HG03135 (cell line): ENCODE measurements around the gene PGBD1.
A peak's percentile ranks its signal among the peaks of the same experiment; 100 is the strongest.

Experiments used
- ATAC-seq: cut with Tn5 transposase; IDR thresholded peaks from one replicate; pipeline ENCODE4 v1.9.1; 2021; ENCODE audit warnings: mild to moderate bottlenecking, moderate library complexity; ENCODE audit not compliant: unreplicated experiment

PGBD1 gene

DNA sequence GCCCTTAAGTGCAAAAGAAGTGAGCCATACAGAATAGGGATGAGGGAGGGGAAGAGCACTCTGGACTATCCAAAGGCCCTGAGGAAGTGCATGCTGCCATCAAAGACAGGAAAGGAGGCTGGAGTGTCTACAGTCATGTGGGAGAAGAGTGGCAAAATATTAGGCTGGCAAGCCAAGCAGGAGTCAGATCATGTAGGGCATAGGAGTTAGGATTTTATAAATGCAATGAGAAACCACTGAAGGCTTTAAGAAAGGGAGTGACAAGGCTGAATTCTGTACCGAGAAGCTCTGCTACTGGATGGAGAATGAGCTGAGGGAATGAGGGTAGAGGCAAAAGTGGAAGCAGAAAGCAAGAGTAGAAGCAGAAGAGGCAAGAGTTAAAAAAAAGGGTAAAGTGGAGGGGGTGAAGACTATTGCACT is 52.2 kb downstream of the PGBD1 start:
- ATAC-seq: no peak

DNA sequence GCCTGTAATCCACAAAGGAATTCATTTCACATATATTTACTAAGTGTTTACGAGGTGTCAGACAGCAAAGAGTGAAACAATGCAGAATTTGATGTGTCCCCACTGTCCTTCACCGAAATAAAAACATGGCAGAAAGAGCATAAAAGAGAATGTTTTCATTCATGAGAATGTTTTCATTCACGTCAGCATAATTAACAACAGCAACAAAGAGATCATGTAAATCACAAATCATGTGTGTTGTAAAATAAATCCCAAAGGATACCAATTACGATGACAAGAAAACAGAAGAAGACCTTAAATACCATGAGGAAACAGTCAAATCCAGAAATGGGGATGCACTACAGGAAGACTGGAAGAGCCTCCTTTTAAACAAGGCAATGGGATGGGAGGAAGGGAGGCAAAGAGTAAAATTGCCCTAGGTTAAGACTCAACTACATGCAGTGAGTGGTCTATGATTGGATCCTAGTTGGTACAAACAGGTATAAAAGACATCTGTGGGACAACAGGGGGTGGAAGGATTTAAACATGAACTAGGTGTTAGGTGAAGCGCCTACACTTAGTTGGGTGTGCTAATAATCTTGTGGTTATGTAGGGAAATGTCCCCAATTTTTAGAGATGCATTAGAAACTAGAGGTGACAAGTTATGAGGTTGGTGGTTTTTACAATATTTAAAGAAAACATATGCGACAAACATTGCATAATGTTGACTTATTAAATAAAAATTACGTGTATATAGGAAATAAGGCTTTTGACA is 53.1 kb downstream of the PGBD1 start:
- no peak for ATAC-seq

DNA sequence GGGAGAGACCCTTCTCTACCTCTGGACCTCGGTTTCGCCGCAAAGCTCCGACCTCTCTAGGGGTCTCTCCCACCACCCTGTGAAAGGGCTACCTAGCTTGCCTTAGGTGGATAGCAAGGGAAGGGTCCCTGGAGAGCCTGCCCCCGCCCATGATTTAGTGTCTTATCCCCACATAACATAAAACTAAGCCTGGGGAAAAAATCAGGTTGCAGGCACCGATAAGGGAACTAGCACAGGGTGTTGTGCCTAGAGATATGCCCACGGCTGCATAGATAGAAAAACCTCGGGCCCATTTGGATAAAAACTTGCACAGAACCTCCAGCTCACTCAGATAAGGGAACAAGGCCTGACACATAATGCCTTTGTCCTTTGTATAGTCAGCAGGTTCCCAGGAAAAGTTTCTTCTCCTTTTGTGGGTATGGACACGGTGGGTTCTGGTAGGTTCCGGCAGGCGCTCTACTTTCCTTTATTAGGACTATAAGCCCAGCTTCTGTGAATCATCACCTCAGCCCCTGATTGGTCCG is 53.7 kb downstream of the PGBD1 start:
- ATAC-seq: no peak

DNA sequence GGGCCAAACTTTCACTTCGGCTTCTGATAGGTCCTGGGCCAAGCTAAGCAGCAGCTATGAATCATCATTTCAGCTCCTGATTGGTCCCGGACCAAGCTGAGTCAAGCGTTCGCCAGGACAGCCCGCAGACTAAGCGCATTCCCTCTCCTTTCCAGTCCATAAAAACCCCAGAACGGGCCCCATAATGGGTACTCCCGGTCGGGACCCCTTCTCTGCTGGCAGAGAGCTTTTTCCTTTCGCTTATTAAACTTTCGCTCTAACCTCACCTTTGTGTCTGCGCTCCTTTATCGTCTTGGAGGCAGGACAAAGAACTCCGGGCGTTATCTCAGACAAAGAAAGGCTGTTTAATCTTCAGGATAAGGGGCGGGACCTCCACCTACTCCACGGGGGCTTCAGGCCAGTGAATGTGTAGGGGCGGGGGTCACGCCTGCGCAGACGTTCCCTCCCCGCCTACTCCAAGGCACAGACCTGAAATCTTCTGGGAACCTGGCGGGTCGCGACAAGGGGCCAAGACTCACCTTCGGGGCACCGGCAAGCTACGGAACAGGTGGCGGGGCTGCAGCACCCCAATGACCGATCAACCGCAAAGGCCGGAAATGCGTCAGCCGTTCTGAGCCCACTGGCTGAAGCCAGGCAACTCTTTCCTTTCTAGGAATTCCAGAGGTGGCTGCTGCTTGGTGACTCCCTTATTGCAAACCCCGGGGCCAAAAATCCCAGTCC is 54.4 kb downstream of the PGBD1 start, which contains the start of gene ZSCAN31:
Gene ZSCAN31 (minus strand): TSS at position 585 of the 720 bp plus-strand sequence. CDS start 6,465 bp downstream, outside the sequence.
- ATAC-seq: peak; percentile 81

DNA sequence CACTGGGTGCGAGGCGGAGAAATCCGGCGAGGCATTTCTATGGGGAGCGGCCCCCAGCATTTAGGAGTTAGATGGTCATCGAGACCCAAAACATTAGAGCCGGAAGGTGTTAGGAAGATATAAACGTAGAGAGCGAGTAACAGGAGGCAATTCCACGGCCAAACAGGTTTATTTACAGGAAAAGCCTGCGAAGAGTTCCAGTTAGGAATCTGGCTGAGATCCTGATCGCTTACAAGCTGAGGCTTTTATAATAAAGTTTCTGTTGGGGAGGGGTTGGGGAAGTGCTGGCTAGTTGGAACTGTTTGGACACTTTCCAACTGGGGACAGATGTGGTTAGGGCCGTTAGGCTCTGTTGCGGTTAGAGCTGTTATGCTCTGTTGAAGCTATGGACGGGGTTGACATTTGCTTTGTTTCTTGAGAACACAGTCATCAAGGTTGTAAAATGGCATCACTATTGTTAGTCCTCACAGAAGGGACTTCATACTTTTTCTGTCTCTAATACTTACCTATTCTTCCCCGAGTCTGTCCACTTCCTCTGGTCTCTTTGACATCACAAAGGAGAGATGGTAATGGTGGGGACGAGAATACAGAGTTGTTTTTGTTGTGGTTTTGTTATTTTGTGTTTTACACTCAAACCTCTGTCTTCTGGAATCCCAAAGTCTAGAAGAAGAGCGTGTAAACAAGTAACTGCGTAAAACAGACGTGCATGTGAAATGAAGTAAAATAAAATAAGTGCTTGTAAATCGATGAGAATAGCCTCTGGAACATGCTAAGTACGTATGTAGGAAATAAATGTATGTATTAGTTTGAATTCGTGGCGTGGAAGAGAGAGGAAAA is 55.1 kb downstream of the PGBD1 start:
- no peak for ATAC-seq

DNA sequence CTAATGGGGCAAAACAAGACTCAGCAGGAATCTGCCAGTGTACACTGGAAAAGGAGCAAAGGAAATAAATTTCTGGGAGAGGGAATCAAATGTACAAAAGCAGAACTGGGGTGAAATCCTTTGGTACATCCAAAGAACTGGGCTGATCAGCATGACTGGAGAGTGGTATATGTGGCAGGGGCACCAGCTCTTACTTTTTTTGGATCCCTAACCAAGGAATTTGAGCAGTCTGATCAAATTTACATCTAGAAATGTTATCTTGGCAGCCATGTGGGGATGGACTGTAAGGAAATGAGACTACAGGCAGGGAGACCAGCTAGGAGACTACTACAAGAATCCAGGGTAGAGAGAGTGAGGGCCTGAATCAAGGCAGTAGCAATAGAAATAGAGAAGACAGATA is 55.7 kb downstream of the PGBD1 start:
- no peak for ATAC-seq

DNA sequence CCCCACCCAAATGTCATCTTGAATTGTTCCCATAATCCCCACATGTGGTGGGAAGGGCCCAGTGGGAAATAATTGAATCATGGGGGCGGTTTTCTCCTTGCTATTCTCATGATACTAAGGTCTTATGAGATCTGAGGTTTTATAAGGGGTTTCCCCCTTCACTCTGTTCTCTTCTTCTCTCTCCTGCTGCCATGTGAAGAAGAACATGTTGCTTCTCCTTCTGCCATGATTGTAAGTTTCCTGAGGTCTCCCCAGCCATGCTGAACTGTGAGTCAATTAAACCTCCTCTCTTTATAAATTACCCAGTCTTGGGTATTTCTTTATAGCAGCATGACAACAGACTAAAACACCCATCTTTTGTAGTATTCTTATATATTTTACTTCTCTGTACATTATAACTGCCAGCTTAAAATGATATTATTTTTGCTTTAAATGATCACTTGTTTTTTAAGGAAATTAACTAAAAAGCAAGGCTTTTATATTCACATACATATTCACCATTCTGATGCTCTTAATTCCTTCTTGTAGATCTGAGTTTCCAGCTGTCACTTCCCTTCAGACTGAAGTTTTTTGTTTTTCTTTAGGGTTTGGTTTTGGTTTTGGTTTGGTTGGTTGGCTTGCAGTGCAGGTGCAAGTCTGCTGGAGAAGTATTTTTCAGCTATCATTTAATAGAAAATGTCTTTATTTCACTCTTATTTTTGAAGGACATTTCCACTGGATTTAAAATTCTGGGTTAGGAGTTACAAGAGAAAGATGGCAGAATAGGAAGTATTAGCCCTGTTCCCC is 59.1 kb downstream of the PGBD1 start:
- no peak for ATAC-seq

DNA sequence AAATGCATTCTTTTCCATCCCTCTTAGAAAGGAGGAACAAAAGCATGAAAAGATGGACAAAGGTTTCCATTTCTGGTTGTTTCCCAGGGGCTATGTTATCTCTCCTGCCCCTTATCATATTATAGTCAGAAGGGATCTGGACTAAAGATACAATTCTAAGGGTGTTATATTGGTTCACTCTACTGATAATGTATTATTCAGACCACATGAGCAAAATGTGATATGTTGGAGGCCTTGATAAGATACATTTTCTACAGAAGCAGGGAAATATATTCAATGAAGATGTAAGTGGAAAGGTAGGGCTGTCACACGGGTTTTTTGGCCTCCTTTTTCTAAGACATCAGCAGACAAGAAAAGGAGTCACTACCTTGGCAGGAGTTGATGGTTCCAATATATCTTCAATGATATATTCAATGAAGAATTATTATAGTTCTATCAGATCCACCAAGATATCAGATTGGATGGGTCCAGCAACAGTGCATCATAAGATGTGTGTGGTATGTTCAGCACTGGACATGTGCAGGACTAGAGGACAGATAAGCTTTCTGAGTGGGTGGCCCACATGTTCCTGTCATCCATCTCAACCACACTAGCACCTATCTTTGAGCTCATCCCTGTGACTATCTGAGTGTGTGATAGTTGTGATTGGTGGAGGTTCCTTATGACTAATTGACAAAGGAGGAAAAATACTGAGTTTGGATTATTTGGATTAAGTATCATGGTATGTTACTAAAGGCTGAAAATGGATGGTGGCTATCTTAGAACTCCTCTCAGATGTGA is 62.7 kb downstream of the PGBD1 start:
- no peak for ATAC-seq

DNA sequence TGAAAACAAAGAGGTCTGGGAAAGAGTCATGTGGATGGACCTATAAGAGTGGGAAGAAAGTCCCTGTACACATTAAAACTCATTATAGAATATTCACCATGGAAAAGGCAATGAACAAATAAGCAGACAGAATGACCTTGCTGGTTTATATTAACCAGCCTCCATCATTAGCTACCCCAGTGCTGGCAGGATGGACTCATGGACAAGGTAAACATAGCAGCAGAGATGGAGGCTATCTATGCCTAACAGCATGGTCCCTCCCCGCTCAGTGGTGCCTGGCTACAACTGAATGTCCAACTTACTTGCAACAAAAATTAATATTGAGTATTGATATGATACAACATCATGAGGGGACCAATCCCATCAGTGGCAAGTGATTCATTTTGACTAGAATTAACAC is 63.8 kb downstream of the PGBD1 start:
- ATAC-seq: no peak

DNA sequence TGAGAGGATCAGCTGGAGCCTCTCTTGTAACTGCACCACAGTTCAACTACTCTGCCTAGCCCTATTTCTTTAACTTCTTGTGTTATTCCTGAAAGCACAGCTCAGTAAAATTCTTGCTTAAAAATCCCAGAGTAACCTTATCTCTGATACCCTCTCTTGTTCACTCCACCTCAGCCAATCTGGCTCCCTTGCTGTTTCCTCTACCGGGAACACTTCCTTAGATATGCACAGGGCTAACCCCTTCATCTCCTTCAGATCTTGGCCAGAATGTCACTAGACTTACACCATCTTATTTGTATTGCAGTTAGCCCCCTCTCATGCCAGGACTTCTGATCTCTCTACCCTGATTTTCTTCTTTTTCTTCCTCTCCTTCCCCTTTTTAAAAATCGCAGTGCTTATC is 65.7 kb downstream of the PGBD1 start:
- ATAC-seq: no peak

DNA sequence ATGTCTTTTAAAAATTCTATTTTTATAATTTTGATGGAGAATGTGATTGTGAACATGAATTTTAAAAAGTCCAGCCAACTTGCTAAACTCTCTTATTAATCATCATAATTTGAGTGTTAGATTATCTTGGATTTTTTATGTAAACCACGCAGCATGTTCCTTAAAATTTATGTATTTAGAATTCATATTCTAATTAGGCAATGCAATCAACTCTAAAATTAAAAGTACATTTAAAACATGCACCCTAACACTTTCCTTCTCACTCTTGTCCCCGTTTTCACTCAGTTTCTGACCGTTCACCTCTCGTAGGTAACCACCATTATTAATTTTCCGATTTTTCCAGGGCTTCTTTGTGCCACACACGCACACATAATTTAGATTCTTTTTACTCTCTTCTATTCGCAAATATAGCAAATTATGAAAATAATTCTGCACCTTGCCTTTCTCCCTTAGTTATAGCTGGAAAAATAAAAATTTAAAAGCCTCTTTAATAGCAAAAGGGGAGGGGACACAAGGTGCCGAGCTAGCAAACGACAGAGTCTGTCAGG is 68.0 kb downstream of the PGBD1 start:
- ATAC-seq: no peak

DNA sequence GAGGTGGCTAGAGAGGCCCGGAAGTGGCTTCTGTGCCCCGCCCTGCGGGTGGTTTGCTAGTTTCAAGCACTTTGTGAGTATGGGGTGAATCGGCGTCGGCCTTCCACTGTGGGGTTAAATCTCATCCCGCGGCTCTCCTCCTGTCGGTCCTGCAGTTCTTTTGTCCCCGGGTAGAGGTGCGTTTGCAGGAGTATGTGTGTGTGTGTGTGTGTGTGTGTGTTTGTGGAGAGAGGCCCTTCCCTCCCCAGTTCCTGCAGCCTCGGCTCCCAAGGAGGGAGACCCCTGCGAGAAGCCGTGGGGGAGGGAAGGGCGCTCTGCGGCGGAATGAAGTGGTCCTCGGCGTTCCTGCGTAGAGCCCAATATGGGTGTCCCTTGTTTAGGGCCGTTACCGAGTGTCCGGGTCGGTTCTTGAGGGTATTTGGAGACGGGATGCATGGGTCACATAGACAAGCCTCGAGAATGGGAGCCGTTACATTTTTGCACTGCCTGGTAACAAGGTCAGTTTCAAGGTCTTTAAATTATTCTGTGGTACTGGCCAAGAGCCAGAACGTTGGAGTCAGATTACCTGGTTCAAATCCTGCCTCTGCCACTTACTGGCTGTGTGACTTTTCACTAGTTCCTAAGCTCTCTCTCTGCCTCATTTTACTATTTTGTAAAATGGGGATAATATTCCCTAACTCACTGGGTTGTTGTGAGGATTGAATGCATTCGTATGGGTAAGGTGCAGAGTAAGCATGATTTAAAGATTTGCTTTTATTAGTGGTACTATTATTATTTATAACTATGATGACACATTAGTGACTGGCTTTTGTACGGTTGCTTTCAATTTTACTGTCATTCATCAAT is 68.7 kb downstream of the PGBD1 start, which contains the start of gene ZKSCAN3:
Gene ZKSCAN3 (plus strand): TSS at position 56 of the 846 bp plus-strand sequence. CDS start 9,640 bp downstream, outside the sequence.
- ATAC-seq: peak; percentile 92

DNA sequence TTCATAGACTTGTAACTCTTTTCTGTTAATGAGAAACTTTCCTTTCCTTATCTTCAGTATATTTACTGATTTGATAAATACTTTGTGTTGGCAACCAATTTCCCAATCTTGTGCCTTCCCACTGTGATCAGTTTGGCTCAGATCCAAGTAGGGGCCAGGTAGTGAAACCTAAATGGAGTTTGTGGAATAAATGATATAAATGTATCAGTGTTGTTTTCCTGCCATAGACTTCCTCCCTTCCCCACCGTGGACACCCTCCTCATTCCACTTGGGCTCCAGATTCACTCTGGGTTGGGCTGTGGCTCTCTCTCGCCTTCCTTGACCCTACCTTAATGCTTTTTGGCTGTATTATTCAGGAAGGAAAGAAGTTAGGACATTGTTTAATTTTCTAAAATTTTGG is 69.7 kb downstream of the PGBD1 start:
- ATAC-seq: no peak

DNA sequence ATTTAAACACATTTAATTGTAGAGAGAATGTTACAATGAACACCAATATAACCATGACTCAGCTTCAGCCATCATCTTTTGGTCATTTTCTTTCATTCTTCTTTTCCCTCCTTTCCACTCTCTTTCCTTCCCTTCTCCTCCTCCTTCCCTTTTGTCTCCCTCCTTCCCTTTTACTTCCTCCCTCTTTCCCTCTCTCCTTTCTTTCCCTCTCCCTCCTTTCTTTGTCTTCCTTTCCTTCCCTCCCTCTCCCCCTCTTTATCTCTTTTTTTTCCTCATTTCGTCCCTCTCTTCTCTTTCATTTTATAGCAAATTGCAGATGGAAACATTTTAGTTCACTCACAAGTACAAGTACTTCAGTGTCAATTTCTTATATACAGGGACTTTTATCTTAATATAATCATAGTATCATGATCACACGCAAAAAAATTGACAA is 70.1 kb downstream of the PGBD1 start:
- no peak for ATAC-seq
